HEK293 (cell line): Measurements from ENCODE around the gene CCDC146.
"Not testable (repeated sequence)": the region's sequence is repeated elsewhere in the genome, so short reads cannot be mapped to it uniquely, and the experiment has no call there.

Experiments
- CTCF ChIA-PET: fragments of 350-600 bp; formaldehyde crosslinking; extraction: SDS; loops from one replicate; lab custom pipeline; 2021; ENCODE audit warnings: antibody characterized with exemption; lab: Yijun Ruan, JAX
- POLR2A ChIA-PET: fragments of 300-600 bp; formaldehyde crosslinking; extraction: SDS; loops from one replicate; lab custom pipeline; 2020; ENCODE audit warnings: antibody characterized with exemption, inconsistent platforms; lab: Yijun Ruan, JAX
- H3K27ac ChIP-seq: fragments of 200-500 bp; sonication (Bioruptor generic); 2 replicates; pipeline ENCODE4 v1.5.1; 2014; ENCODE audit warnings: low read depth, low read length, control low read depth, inconsistent platforms; ENCODE audit errors: extremely low read depth
- H3K36me3 ChIP-seq, 2 experiments: fragments of 200-500 bp in 1 of 2; sonication (Bioruptor generic) in 1 of 2; 1 replicate in 1 of 2; 2 replicates in 1 of 2; pipeline ENCODE4 v1.5.1; 2014 to 2017; ENCODE audit warnings: inconsistent platforms in 2 of 2, low read length in 2 of 2; ENCODE audit not compliant: control insufficient read depth in 2 of 2, insufficient read depth in 1 of 2
- H3K4me1 ChIP-seq: fragments of 200-500 bp; sonication (Bioruptor generic); 2 replicates; pipeline ENCODE4 v1.5.1; 2014; ENCODE audit warnings: mild to moderate bottlenecking, low read length, inconsistent platforms; ENCODE audit not compliant: control insufficient read depth, insufficient read depth
- H3K4me3 ChIP-seq: 2 replicates; pipeline ENCODE4 v1.5.1; 2011; ENCODE audit warnings: low read depth, mild to moderate bottlenecking, control low read depth, low read length, moderate library complexity
- H3K9me3 ChIP-seq: fragments of 200-500 bp; sonication (Bioruptor generic); 2 replicates; pipeline ENCODE4 v1.5.1; 2014; ENCODE audit warnings: low read depth, low read length, inconsistent platforms; ENCODE audit not compliant: control insufficient read depth, insufficient read depth
- MYNN ChIP-seq: fragments of 450-650 bp; formaldehyde crosslinking; IDR thresholded peaks from 2 replicates; pipeline ENCODE4 v1.5.1; 2016; ENCODE audit warnings: missing biosample characterization, missing genetic modification characterization, borderline replicate concordance
- SETDB1 ChIP-seq: IDR thresholded peaks from one replicate; pipeline ENCODE4 v1.6.1; 2017; ENCODE audit warnings: mild to moderate bottlenecking, low read length, moderate library complexity, mixed read lengths; ENCODE audit not compliant: insufficient read length
- ZFP69B ChIP-seq: fragments of 450-650 bp; formaldehyde crosslinking; IDR thresholded peaks from 2 replicates; pipeline ENCODE4 v1.5.1; 2016; ENCODE audit warnings: missing biosample characterization, missing genetic modification characterization
- ZNF223 ChIP-seq: fragments of 450-650 bp; formaldehyde crosslinking; IDR thresholded peaks from 2 replicates; pipeline ENCODE4 v1.5.1; 2016; ENCODE audit warnings: missing biosample characterization, missing genetic modification characterization
- ZNF266 ChIP-seq: fragments of 450-650 bp; formaldehyde crosslinking; IDR thresholded peaks from 2 replicates; pipeline ENCODE4 v1.5.1; 2016; ENCODE audit warnings: missing biosample characterization, missing genetic modification characterization, low read depth
- ZNF416 ChIP-seq: fragments of 450-650 bp; formaldehyde crosslinking; IDR thresholded peaks from 2 replicates; pipeline ENCODE4 v1.5.1; 2016; ENCODE audit warnings: missing biosample characterization, missing genetic modification characterization
- ZNF433 ChIP-seq: fragments of 450-650 bp; formaldehyde crosslinking; IDR thresholded peaks from 2 replicates; pipeline ENCODE4 v1.5.1; 2016; ENCODE audit warnings: missing biosample characterization, missing genetic modification characterization, low read depth
- ZNF585B ChIP-seq: fragments of 450-650 bp; formaldehyde crosslinking; IDR thresholded peaks from 2 replicates; pipeline ENCODE4 v1.5.1; 2016; ENCODE audit warnings: missing biosample characterization, missing genetic modification characterization
- ZNF624 ChIP-seq: fragments of 450-650 bp; formaldehyde crosslinking; IDR thresholded peaks from 2 replicates; pipeline ENCODE4 v1.5.1; 2017; ENCODE audit warnings: missing biosample characterization, missing genetic modification characterization
- ZNF76 ChIP-seq: fragments of 450-650 bp; formaldehyde crosslinking; IDR thresholded peaks from 2 replicates; pipeline ENCODE4; 2016; ENCODE audit warnings: low read depth, missing biosample characterization, missing genetic modification characterization, borderline replicate concordance
- ZNF768 ChIP-seq: fragments of 450-650 bp; formaldehyde crosslinking; IDR thresholded peaks from 2 replicates; pipeline ENCODE4 v1.5.1; 2018; ENCODE audit warnings: missing biosample characterization, mild to moderate bottlenecking, missing genetic modification characterization
- TF ChIP-seq, protein P1 (sequence below): fragments of 450-650 bp; formaldehyde crosslinking; IDR thresholded peaks from 2 replicates; pipeline ENCODE4 v1.5.1; 2017; ENCODE audit warnings: missing biosample characterization, missing genetic modification characterization
- TF ChIP-seq, protein P2 (sequence below): fragments of 450-650 bp; formaldehyde crosslinking; IDR thresholded peaks from 2 replicates; pipeline ENCODE4 v1.5.1; 2016; ENCODE audit warnings: missing biosample characterization, missing genetic modification characterization, low read depth
- TF ChIP-seq, protein P3 (sequence below): fragments of 450-650 bp; IDR thresholded peaks from 2 replicates; pipeline ENCODE4 v1.5.1; 2018; ENCODE audit warnings: missing biosample characterization, missing genetic modification characterization

CCDC146 gene

DNA sequence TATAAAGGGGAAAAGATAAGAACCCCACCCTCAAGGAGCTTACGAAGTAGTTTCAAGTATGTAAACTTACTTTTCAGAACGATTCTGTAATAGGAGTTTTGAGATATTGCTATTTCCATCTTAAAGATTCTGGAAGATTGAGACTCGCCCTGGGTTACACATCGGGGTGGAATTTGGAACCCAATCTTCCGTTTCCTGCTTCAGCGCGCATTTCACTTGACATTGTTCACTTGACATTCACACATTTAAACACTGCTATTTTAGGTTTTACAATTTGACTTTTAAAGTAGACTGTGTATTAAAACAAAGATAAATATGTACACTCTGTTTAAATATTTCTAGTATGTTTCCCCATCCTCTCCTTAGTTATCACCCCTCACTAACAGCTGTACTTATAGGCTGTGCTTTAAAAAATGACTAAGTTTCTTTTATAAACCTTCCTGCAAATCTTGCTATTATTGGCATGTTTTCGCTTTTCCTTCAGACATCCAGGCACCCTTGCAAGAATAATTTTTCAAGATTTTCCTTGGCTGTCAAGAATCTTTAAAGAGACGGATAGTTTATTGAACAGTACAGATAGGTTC, 55.0 kb downstream of the CCDC146 start:
- H3K4me1 ChIP-seq, CTCF ChIA-PET, POLR2A ChIA-PET, H3K4me3 ChIP-seq, H3K9me3 ChIP-seq, H3K27ac ChIP-seq, H3K36me3 ChIP-seq: not testable (repeated sequence)

DNA sequence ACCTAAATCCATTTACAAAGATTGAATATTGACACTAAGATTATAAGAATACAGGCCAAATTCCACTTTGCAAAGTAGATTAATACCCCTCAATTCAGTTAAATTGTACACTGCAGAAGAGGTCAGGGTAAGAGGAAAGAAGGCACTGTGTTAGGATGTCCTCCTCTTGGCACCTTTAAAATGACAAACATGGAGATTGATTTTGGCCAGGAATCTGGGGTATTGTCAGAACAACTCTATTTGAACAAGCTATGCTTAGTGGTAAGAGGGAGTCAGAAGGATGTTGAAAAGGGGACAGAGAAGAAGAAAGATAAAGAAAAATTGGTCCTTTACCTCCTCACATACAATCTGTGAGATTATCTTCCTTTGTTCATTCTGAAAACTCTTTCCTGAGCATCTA, 55.6 kb downstream of the CCDC146 start:
- H3K4me1 ChIP-seq, H3K9me3 ChIP-seq, H3K4me3 ChIP-seq, POLR2A ChIA-PET, H3K27ac ChIP-seq, CTCF ChIA-PET, H3K36me3 ChIP-seq: not testable (repeated sequence)

DNA sequence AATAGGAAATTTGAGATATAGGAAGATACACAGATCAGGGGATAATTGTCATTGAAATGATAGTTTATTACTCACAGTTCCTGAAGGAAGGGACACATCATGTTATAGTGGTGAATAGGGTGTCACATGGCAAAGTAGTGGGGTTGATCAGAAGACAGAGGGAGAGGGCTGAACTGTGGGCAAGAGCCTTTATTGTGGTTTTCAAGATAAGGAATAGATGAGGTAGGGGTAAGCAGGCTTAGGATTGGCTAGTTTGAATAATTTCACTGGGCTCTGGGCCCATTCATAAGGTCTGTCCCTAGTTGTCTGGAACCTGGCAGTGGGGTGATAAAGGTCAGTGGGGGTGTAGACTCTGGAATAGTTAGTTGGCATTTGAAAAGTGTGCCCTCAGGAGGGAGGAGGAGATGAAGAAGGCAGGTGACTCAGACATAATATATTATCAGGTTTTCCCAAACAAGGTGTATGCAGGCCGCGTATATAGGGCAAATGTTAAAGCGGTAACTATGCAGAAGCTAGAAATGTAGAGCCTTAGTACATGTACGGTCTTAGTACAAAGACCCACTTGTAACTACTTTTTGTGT, 58.7 kb downstream of the CCDC146 start:
- ChIA-PET CTCF (no interaction called here), POLR2A (no interaction called here)
- Histone ChIP-seq H3K4me3 (no peak overlapping the region), H3K4me1 (no peaks in the 10 kb centered on the region), H3K9me3 (no peaks in the 10 kb centered on the region), H3K27ac (no peak overlapping the region), H3K36me3 (no peaks in the 10 kb centered on the region)
- peak; percentile 30; the same call in 1 of the 2 replicates for TF ChIP-seq ZNF266 (tag by site-specific recombination)
- TF ChIP-seq ZNF768 (tag by site-specific recombination): no peak

DNA sequence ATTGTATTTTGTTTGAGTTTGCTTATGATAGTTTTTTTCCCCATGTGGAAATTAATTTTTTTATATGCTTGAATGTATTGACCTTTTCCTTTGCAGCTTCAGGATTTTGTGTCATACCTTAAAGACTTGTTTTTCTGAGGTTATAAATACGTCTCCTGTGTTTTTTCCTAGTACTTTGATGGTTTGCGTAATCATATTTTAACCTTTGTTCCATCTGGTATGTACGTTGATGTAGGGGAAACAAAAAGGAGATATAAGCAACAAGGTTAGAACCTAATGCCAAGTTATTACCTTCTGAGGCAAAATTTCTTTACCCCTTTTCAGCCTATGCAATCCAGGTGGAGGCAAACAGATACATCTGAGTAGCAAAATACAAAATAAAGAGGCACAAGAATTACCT, 59.3 kb downstream of the CCDC146 start:
- ChIA-PET POLR2A (no interaction called here), CTCF (no interaction called here)
- Histone ChIP-seq H3K9me3 (no peaks in the 10 kb centered on the region), H3K4me1 (no peaks in the 10 kb centered on the region), H3K27ac (no peak overlapping the region), H3K4me3 (no peak overlapping the region), H3K36me3 (no peaks in the 10 kb centered on the region)
- no peak for TF ChIP-seq ZNF624 (tag by site-specific recombination)
- TF ChIP-seq, protein P1, sequence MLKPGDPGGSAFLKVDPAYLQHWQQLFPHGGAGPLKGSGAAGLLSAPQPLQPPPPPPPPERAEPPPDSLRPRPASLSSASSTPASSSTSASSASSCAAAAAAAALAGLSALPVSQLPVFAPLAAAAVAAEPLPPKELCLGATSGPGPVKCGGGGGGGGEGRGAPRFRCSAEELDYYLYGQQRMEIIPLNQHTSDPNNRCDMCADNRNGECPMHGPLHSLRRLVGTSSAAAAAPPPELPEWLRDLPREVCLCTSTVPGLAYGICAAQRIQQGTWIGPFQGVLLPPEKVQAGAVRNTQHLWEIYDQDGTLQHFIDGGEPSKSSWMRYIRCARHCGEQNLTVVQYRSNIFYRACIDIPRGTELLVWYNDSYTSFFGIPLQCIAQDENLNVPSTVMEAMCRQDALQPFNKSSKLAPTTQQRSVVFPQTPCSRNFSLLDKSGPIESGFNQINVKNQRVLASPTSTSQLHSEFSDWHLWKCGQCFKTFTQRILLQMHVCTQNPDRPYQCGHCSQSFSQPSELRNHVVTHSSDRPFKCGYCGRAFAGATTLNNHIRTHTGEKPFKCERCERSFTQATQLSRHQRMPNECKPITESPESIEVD (tag by site-specific recombination): no peak
- TF ChIP-seq, protein P2, sequence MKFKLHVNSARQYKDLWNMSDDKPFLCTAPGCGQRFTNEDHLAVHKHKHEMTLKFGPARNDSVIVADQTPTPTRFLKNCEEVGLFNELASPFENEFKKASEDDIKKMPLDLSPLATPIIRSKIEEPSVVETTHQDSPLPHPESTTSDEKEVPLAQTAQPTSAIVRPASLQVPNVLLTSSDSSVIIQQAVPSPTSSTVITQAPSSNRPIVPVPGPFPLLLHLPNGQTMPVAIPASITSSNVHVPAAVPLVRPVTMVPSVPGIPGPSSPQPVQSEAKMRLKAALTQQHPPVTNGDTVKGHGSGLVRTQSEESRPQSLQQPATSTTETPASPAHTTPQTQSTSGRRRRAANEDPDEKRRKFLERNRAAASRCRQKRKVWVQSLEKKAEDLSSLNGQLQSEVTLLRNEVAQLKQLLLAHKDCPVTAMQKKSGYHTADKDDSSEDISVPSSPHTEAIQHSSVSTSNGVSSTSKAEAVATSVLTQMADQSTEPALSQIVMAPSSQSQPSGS: no peak
- TF ChIP-seq, protein P3, sequence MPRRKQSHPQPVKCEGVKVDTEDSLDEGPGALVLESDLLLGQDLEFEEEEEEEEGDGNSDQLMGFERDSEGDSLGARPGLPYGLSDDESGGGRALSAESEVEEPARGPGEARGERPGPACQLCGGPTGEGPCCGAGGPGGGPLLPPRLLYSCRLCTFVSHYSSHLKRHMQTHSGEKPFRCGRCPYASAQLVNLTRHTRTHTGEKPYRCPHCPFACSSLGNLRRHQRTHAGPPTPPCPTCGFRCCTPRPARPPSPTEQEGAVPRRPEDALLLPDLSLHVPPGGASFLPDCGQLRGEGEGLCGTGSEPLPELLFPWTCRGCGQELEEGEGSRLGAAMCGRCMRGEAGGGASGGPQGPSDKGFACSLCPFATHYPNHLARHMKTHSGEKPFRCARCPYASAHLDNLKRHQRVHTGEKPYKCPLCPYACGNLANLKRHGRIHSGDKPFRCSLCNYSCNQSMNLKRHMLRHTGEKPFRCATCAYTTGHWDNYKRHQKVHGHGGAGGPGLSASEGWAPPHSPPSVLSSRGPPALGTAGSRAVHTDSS: no peak

DNA sequence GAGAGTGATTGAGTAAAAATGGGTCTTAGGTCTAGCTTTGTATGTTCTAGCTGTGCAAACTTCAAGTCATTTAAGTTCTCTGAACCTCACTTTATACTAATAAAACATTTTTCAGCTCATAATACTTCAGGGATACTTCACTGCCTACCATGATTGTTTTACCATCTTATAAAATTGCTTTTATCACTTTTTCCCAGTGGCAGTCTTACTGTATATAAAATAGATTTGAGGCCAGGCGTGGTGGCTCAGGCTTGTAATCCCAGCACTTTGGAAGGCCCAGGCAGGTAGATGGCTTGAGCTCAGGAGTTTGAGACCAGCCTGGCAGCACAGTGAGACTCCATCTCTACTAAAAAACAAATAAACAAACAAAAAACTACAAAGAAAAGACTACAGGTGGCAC, 59.8 kb downstream of the CCDC146 start:
- H3K9me3 ChIP-seq: no peaks in the 10 kb centered on the region
- ChIA-PET CTCF (no interaction called here), POLR2A (no interaction called here)
- H3K27ac ChIP-seq: no peak overlapping the region
- H3K4me1 ChIP-seq: no peaks in the 10 kb centered on the region
- TF ChIP-seq ZNF585B (tag by site-specific recombination) (no peak), ZNF416 (tag by site-specific recombination) (no peak), ZNF433 (no peak), ZNF768 (tag by site-specific recombination) (no peak), MYNN (tag by site-specific recombination) (no peak), SETDB1 (no peak), ZFP69B (tag by site-specific recombination) (no peak), ZNF223 (no peak), ZNF76 (tag by site-specific recombination) (no peak)
- no peaks in the 10 kb centered on the region for H3K36me3 ChIP-seq
- no peak overlapping the region for H3K4me3 ChIP-seq
